ENCODE results near the gene NUTF2.
"Not testable (repeated sequence)": the region's sequence is repeated elsewhere in the genome, so short reads cannot be mapped to it uniquely, and the experiment has no call there.

The NUTF2 gene

GRCh38 chr16:67811899-67812298, 34.8 kb upstream of the NUTF2 start:
- Histone ChIP-seq H3K36me3 (ENCODE audit: control insufficient read depth, insufficient read depth, low read length) (no peaks in the 10 kb centered on the region), H3K27ac (ENCODE audit: low read depth, low read length, severe bottlenecking) (no peak overlapping the region)
- WGBS, 2 experiments (ENCODE audit: insufficient coverage in 2 of 2) = 92% methylated on average over 1 of the region's 1 CpG; no CpG with 5 or more reads in 1 of the 2 experiments

DNA sequence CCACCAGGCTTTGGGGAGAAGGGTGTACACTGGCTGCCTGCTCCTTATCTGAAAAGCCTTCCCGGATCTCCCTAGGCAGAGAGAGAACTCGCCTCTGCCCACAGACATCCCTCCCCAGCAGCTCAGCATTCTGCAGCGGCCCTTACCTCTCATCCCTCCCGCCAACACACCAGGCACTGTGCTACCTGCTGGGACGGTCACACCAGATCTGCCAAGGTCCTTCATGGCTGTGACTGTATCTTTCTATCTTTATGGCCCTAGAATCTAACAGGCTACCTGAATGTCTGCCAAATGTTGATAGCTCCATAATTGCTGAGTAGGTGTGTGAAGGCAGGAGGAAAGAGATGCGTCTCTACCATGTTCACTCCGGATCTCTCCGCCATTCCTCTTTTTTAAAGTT, 32.2 kb upstream of the NUTF2 start:
- no peak overlapping the region for H3K27ac ChIP-seq (ENCODE audit: low read depth, low read length, severe bottlenecking)
- WGBS, 2 experiments (ENCODE audit: insufficient coverage in 2 of 2) = 78 to 88% methylated on average over 5 to 6 of the region's 8 CpGs

More at GRCh38 chr16:67811899-67812298, 34.8 kb upstream of the NUTF2 start:
- Histone ChIP-seq H3K4me3 (ENCODE audit: extremely low read depth, insufficient read depth, low read length, poor library complexity, severe bottlenecking) (no peak overlapping the region), H3K4me1 (ENCODE audit: control insufficient read depth, insufficient read depth, low read length, poor library complexity, severe bottlenecking) (no peaks in the 10 kb centered on the region), H3K9me3 (ENCODE audit: control insufficient read depth, low read length) (no peaks in the 10 kb centered on the region)

GRCh38 chr16:67820608-67821259, 26.0 kb upstream of the NUTF2 start:
- Histone ChIP-seq H3K4me3 (ENCODE audit: extremely low read depth, insufficient read depth, low read length, poor library complexity, severe bottlenecking) (no peak overlapping the region), H3K36me3 (ENCODE audit: control insufficient read depth, insufficient read depth, low read length) (no peaks in the 10 kb centered on the region), H3K9me3 (ENCODE audit: control insufficient read depth, low read length) (no peaks in the 10 kb centered on the region), H3K27ac (ENCODE audit: low read depth, low read length, severe bottlenecking) (no peak overlapping the region), H3K4me1 (ENCODE audit: control insufficient read depth, insufficient read depth, low read length, poor library complexity, severe bottlenecking) (no peaks in the 10 kb centered on the region)
- 84 to 94% methylated on average over 9 to 10 of the region's 11 CpGs for WGBS, 2 experiments (ENCODE audit: insufficient coverage in 2 of 2)

More for the DNA sequence above, 32.2 kb upstream of the NUTF2 start:
- Histone ChIP-seq H3K4me1 (ENCODE audit: control insufficient read depth, insufficient read depth, low read length, poor library complexity, severe bottlenecking) (no peaks in the 10 kb centered on the region), H3K36me3 (ENCODE audit: control insufficient read depth, insufficient read depth, low read length) (no peaks in the 10 kb centered on the region), H3K9me3 (ENCODE audit: control insufficient read depth, low read length) (no peaks in the 10 kb centered on the region), H3K4me3 (ENCODE audit: extremely low read depth, insufficient read depth, low read length, poor library complexity, severe bottlenecking) (no peak overlapping the region)

DNA sequence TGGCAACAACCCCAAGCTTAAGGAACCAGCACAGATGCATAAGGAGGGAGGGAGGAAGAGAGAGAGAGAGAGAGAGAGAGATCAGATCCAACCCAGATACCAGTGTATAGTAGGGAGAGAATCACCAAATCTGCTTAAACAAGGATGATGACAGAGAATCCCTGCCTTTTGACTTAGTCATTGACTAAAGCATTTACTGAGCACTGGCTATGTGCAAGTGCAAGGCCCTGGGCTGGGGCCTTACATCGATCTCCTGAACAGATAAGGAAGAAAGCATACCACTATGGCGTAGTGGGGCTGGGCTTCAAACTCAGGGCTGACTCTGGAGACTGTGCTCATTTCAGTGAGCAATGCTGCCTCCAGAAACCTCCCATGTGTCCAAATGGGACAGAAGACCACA, 24.2 kb upstream of the NUTF2 start:
- Histone ChIP-seq H3K9me3 (ENCODE audit: control insufficient read depth, low read length) (no peaks in the 10 kb centered on the region), H3K36me3 (ENCODE audit: control insufficient read depth, insufficient read depth, low read length) (peaks cover 12% of the 10 kb centered on the region), H3K4me1 (ENCODE audit: control insufficient read depth, insufficient read depth, low read length, poor library complexity, severe bottlenecking) (no peaks in the 10 kb centered on the region), H3K27ac (ENCODE audit: low read depth, low read length, severe bottlenecking) (no peak overlapping the region), H3K4me3 (ENCODE audit: extremely low read depth, insufficient read depth, low read length, poor library complexity, severe bottlenecking) (no peak overlapping the region)
- 93 to 100% methylated on average over 2 of the region's 2 CpGs for WGBS, 2 experiments (ENCODE audit: insufficient coverage in 2 of 2)

GRCh38 chr16:67825119-67825518, 21.6 kb upstream of the NUTF2 start:
- Histone ChIP-seq H3K9me3 (ENCODE audit: control insufficient read depth, low read length) (no peaks in the 10 kb centered on the region), H3K36me3 (ENCODE audit: control insufficient read depth, insufficient read depth, low read length) (peaks cover 28% of the 10 kb centered on the region), H3K4me1 (ENCODE audit: control insufficient read depth, insufficient read depth, low read length, poor library complexity, severe bottlenecking) (no peaks in the 10 kb centered on the region), H3K4me3 (ENCODE audit: extremely low read depth, insufficient read depth, low read length, poor library complexity, severe bottlenecking) (no peak overlapping the region), H3K27ac (ENCODE audit: low read depth, low read length, severe bottlenecking) (no peak overlapping the region)
- WGBS, 2 experiments (ENCODE audit: insufficient coverage in 2 of 2) = 82 to 84% methylated on average over 5 to 8 of the region's 8 CpGs

DNA sequence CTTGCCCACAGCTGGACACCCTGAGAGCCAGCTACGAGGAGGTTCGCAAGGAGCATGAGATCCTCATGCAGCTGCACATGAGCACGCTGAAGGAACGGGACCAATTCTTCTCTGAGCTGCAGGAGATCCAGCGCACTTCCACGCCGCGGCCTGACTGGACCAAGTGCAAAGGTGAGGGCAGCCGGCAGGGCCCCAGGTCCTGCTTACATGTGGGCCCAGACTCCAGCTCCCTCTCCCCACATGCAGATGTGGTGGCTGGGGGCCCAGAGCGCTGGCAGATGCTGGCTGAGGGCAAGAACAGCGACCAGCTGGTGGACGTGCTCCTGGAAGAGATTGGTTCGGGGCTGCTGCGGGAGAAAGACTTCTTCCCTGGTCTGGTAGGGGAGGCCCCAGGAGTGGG, 20.8 kb upstream of the NUTF2 start:
- peaks cover 34% of the 10 kb centered on the region for H3K36me3 ChIP-seq (ENCODE audit: control insufficient read depth, insufficient read depth, low read length)
- no peaks in the 10 kb centered on the region for H3K4me1 ChIP-seq (ENCODE audit: control insufficient read depth, insufficient read depth, low read length, poor library complexity, severe bottlenecking)
- no peaks in the 10 kb centered on the region for H3K9me3 ChIP-seq (ENCODE audit: control insufficient read depth, low read length)
- H3K4me3 ChIP-seq (ENCODE audit: extremely low read depth, insufficient read depth, low read length, poor library complexity, severe bottlenecking) = no peak overlapping the region
- H3K27ac ChIP-seq (ENCODE audit: low read depth, low read length, severe bottlenecking) = no peak overlapping the region
- WGBS, 2 experiments (ENCODE audit: insufficient coverage in 2 of 2) = 95 to 96% methylated on average over 9 to 14 of the region's 14 CpGs

- WGBS, 2 experiments (ENCODE audit: insufficient coverage in 2 of 2) = 98 to 100% methylated on average over 3 to 4 of the region's 4 CpGs
- Histone ChIP-seq H3K36me3 (ENCODE audit: control insufficient read depth, insufficient read depth, low read length) (peaks cover 47% of the 10 kb centered on the region), H3K4me1 (ENCODE audit: control insufficient read depth, insufficient read depth, low read length, poor library complexity, severe bottlenecking) (peaks cover 12% of the 10 kb centered on the region)
These were observed 18.1 kb upstream of the NUTF2 start for GRCh38 chr16:67828651-67829050.

DNA sequence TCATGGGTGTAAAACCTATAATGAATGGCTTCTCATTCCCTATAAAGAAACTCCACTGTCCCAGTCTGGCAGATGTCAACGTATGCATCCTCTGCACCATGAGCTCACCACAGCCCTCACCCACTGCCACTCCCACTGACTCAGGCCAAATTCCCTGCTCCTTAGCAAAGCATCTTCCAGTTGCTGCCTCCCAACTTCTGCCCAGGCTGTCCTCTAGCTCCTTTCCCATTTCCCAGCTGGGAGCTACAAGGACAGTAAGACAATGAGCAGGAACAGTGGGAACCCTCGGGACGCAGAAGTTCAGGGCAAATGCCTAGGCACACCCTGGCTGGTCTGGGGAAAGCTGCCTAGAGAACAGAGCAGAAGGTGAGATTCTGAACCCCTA, 13.7 kb upstream of the NUTF2 start:
- peaks cover 12% of the 10 kb centered on the region for H3K4me1 ChIP-seq (ENCODE audit: control insufficient read depth, insufficient read depth, low read length, poor library complexity, severe bottlenecking)
- no peaks in the 10 kb centered on the region for H3K9me3 ChIP-seq (ENCODE audit: control insufficient read depth, low read length)
- peak overlapping the region; percentile 41 for H3K27ac ChIP-seq (ENCODE audit: low read depth, low read length, severe bottlenecking)
- peak overlapping the region; percentile 76 for H3K4me3 ChIP-seq (ENCODE audit: extremely low read depth, insufficient read depth, low read length, poor library complexity, severe bottlenecking)
- H3K36me3 ChIP-seq (ENCODE audit: control insufficient read depth, insufficient read depth, low read length) = peaks cover 31% of the 10 kb centered on the region
- 14 to 22% methylated on average over 3 of the region's 3 CpGs for WGBS, 2 experiments (ENCODE audit: insufficient coverage in 2 of 2)

More at GRCh38 chr16:67828651-67829050, 18.1 kb upstream of the NUTF2 start:
- no peak overlapping the region for H3K4me3 ChIP-seq (ENCODE audit: extremely low read depth, insufficient read depth, low read length, poor library complexity, severe bottlenecking)
- H3K27ac ChIP-seq (ENCODE audit: low read depth, low read length, severe bottlenecking) = no peak overlapping the region
- H3K9me3 ChIP-seq (ENCODE audit: control insufficient read depth, low read length) = no peaks in the 10 kb centered on the region

GRCh38 chr16:67833415-67834241, 13.1 kb upstream of the NUTF2 start:
- H3K27ac ChIP-seq (ENCODE audit: low read depth, low read length, severe bottlenecking) = peak overlapping the region; percentile 41
- peaks cover 12% of the 10 kb centered on the region for H3K4me1 ChIP-seq (ENCODE audit: control insufficient read depth, insufficient read depth, low read length, poor library complexity, severe bottlenecking)
- 2% methylated on average over 42 to 48 of the region's 49 CpGs for WGBS, 2 experiments (ENCODE audit: insufficient coverage in 2 of 2)
- peak overlapping the region; percentile 76 for H3K4me3 ChIP-seq (ENCODE audit: extremely low read depth, insufficient read depth, low read length, poor library complexity, severe bottlenecking)
- no peaks in the 10 kb centered on the region for H3K9me3 ChIP-seq (ENCODE audit: control insufficient read depth, low read length)
- peaks cover 26% of the 10 kb centered on the region for H3K36me3 ChIP-seq (ENCODE audit: control insufficient read depth, insufficient read depth, low read length)

GRCh38 chr16:67834242-67834614, 12.5 kb upstream of the NUTF2 start:
- WGBS, 2 experiments (ENCODE audit: insufficient coverage in 2 of 2) = 90 to 95% methylated on average over 7 to 8 of the region's 10 CpGs
- Histone ChIP-seq H3K4me1 (ENCODE audit: control insufficient read depth, insufficient read depth, low read length, poor library complexity, severe bottlenecking) (peaks cover 12% of the 10 kb centered on the region), H3K9me3 (ENCODE audit: control insufficient read depth, low read length) (no peaks in the 10 kb centered on the region), H3K36me3 (ENCODE audit: control insufficient read depth, insufficient read depth, low read length) (peaks cover 25% of the 10 kb centered on the region), H3K4me3 (ENCODE audit: extremely low read depth, insufficient read depth, low read length, poor library complexity, severe bottlenecking) (peak overlapping the region; percentile 76), H3K27ac (ENCODE audit: low read depth, low read length, severe bottlenecking) (no peak overlapping the region)

DNA sequence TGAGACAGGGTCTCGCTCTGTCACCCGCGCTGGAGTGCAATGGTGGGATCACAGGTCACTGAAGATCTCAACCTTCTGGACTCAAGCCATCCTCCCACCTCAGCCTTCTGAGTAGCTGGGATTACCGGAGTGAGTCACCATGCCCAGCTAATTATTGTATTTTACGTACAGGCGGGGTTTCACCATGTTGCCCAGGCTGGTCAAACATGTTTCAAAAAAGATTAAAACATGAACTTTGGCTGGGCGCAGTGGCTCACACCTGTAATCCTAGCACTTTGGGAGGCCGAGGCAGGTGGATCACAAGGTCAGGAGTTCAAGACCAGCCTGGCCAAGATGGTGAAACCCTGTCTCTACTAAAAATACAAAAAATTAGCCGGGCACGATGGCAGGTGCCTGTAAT, 9.5 kb upstream of the NUTF2 start:
- not testable (repeated sequence) for H3K9me3 ChIP-seq (ENCODE audit: control insufficient read depth, low read length); H3K27ac ChIP-seq (ENCODE audit: low read depth, low read length, severe bottlenecking); H3K4me3 ChIP-seq (ENCODE audit: extremely low read depth, insufficient read depth, low read length, poor library complexity, severe bottlenecking); H3K4me1 ChIP-seq (ENCODE audit: control insufficient read depth, insufficient read depth, low read length, poor library complexity, severe bottlenecking); H3K36me3 ChIP-seq (ENCODE audit: control insufficient read depth, insufficient read depth, low read length)
- WGBS, 2 experiments (ENCODE audit: insufficient coverage in 2 of 2) = 80 to 96% methylated on average over 6 to 7 of the region's 10 CpGs
